MV-4-11 (cell line): Measurements from ENCODE around the gene FAM83F.
"Not testable (repeated sequence)": the region's sequence is repeated elsewhere in the genome, so short reads cannot be mapped to it uniquely, and the experiment has no call there.

Source experiments
- DNase-seq: peaks from one replicate; lab custom pipeline; 2025; lab: John Stamatoyannopoulos, UW

FAM83F gene

DNA sequence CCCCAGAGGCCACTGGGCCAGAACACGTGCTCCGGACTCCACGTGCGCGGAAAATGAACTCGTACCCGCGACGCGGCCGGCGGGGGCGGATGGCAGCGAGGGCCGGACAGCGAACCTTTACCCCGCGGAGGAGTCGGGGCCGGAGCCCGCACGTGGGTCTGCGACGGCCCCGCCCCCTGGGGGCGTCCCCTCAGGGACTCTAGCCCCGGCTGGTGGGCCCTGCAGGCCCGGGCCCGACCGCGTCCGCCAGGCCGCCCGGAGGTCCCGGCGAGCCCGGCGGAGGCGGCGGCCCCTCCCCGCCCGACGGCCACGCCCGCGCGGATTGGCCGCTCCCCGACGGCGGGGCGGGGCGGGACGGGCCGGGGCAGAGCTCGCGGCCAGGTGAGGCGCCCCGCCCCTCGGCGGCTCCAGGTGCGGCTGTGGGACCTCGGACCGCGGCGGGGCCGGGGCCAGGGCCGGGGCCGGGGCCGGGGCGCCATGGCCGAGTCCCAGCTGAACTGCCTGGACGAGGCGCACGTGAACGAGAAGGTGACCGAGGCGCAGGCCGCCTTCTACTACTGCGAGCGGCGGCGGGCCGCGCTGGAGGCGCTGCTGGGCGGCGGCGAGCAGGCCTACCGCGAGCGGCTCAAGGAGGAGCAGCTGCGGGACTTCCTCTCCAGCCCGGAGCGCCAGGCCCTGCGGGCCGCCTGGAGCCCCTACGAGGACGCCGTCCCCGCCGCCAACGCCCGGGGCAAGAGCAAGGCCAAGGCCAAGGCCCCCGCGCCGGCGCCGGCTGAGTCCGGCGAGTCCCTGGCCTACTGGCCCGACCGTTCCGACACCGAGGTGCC is at the start of gene FAM83F:
Gene FAM83F, plus strand, starts transcription at position 389 of the 827 bp plus-strand sequence. Its CDS starts 89 bp downstream, at position 478.
- no peak for DNase-seq

DNA sequence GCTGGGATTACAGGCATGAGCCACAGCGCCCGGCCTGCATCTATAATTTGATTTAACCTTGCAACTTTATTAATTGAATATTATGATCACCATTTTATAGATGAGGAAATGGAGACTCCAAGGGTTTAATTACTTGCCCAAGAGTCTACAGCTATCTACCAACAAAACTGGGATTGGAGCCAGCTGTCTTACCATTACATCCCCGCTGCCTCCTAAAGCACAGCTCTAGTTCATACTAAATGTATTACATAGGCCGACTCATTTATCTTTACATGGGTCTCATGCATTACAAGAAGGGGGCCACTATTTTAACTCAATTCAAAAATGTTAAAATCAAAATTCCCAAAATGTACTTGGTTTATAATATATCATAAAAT is 48.6 kb upstream of the FAM83F start:
- DNase-seq, result no peak

DNA sequence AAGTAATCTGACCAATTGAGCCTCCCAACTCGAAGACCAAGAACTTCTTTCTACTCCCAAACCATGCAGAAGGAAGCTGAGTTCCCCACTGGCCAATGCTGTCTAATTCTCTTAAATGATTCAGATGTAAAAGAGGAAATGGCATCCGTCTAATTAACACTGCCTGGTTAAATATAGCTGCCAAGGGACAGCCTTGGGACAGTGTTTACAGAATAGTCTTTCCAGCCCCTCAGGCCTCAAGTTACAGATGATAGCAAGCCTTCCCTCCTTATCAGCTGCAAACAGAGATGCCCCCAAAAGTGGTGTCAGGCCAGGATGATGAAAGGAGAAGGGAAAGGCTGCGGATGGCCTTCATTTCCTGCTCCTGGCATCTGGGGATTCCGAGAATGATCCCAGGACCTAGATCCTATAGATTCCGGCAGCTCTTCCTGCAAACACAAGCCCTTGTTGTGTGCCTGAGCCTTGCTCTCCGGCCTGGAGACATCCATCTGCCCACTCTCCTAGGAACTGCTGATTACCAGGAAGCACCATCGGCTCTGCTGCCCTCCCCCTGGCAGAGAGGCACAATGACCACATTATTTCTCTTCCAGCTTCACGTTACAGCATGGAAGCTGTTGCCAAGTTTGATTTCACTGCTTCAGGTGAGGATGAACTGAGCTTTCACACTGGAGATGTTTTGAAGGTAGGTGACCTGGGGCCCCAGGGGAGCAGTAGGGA is 48.1 kb upstream of the FAM83F start:
- DNase-seq, result peak; percentile 89

DNA sequence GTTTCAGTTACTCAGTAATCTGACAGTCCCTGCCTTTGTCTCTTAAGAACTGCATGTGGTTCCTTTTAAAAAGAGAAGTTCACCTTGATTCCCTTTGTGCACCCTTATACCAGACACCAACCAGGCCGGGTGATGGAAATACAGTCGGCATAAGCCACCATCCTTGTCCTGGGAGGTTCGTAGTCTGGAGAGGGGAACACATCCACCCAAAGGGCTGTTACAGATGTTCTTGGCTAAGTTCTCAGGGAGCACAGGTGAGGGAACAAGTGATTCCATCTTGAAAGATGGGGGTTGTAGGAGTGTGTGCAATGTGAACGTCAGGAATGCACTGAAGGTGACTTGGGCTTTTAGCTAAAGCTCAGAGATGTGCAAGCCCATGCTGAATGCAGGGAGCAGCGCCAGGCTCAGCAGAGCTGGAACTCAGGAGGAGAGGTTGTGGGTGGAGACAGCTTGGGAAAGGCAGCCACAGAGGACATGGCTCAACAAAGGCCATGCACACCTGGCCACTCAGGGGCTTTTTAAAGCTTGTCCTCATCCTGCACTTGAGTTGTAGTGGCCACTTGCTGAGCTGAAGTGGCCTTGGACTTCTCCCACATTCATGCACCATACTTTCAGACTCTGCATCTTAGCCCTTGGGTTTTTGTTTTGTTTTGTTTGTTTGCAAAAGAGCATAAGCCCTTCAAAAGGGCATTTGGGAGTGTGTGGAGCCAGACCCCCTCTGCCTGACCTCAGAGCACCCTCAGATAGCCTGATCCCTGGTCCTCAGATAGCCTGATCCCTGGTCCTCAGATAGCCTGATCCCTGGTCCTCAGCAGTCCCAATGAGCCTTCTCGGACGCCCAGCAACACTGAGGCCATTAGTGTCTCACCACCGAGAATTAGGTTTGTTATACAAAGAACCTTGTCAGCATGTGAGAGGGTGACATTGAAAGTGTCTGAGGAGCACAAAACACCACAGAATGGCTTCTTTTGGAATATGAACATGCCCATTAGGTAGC is 47.2 kb upstream of the FAM83F start:
- no peak for DNase-seq

DNA sequence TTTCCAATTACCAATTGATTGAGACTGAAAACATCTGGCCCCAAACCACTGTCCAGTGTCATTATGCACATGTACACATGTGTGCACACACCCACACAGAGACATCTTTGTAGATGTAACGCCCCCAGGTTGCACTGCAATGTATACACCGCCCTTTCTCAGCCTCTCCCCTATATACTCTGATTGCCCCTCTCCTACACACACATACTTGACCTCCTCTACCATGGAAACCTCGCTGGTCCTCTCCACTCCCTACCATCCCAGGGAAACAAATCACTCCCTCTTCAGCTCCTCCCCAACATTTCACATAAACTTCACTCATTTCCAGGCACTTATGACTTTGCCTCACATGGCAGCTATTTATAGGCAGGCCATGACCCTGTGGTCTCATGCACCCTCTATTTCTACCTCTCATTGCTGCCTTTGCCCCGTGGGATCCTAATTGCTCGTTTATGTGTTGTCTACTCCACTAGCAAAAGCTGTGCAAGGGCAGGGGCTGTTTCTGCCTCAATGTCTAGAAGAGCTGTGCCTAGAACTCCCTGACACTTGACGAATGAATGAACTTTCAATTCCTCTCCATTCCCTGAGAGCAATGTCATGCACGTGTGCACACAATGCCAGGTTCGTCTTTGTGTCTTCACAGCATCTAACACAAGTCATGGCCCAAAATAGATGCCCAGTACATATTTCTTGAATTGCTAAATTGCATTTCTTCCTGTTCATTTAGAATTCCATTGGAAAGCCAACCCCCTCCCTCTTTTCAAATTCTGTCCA is 44.6 kb upstream of the FAM83F start:
- no peak for DNase-seq

DNA sequence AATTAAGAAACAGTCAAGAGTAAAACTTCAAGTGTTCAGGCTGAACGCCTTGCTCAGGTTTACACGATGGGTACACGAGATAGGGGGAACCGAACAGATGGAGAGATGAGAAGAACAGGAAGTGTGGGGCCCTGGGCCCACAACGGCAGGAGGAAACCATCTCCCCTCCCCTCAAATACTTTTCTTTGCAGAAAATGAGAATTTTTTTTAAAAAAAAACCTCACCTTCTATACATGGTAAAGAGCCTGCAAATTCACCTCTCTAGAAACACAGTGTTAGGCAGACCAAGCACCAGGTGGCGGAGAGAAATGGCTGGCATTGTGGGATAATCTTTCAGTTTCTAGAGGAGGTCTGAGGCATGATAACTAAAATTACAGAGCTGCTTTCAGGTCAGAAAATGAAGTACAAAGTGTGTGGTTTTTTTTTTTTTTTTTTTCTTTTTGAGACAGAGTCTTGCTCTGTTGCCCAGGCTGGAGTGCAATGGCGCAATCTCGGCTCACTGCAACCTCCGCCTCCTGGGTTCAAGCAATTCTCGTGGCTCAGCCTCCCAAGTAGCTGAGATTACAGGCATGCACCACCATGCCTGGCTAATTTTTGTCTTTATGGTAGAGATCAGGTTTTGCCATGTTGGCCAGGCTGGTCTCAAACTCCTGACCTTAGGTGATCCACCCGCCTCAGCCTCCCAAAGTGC is 43.0 kb upstream of the FAM83F start:
- not testable (repeated sequence) for DNase-seq

DNA sequence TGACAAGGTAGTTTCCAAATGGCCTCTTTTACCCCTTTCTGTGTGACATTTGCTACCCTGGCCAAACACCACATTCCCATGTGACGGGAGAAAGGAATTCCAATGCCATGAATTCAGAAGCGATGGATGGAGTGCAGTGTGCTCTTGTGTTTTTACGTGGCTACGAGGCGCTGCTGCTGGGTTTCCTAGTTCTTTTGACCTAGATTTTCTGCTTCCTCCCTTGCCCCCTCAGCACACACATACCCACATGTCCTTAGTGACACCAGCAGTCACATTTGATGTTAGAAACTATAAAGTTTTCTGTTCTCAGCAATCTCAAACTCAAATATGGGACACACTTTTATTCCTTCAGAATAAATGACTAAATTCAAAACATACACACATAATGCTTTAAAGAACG is 42.4 kb upstream of the FAM83F start:
- no peak for DNase-seq

DNA sequence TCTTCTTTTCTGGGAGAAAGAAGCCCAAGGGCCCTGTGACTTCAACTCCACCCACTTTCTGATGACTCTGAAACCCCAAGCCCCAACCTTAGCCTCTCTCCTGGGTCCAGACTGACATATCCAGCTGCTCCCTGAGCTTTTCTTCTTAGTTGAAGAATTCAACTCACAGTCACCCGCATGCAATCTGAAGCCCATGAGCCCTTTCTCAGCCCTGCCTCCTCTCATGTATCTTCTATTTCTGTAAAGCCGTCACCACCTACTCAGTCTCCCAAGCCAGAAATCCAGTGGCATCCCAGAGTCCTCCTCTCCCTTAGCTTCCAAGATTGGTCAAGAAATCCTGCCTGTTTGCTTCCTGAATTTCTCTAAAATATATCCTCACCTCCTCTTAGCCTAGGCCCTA is 41.7 kb upstream of the FAM83F start:
- no peak for DNase-seq

DNA sequence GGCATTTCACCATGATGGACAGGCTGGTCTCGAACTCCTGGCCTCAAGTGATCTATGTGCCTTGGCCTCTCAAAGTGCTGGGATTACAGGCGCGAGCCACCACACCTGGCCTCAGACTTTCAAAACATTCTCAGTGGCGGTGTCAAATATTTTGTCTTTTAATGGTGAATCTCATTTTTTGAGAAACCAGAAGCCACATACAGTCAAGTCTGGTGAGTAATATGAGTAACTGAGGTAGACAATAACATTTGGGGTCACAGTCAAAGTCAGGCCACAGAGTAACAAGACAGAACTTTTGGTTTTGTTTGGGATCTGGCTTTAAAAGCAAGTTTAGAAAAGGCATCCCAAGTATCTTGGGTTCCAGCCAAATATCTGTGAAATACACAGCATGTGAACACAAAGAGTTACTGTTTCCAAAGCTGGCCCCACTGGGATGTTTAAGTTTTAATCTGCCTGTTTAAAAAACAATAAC is 40.1 kb upstream of the FAM83F start:
- DNase-seq, result no peak

DNA sequence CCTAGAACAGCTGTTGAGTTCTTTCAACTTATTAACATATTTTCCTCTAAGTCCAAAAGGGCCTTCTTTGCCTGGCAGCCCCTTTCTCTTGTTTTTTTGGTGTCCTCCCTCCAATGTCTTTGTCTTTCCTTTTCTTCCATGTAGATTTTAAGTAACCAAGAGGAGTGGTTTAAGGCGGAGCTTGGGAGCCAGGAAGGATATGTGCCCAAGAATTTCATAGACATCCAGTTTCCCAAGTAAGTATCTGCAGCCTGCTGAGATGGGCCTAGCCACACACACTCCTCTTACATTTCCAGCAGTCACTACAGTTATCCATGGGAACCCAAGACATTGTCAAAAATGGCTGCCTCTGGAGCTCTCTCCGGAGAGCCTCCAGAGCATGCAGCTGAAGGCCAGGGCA is 39.1 kb upstream of the FAM83F start:
- DNase-seq, result no peak

DNA sequence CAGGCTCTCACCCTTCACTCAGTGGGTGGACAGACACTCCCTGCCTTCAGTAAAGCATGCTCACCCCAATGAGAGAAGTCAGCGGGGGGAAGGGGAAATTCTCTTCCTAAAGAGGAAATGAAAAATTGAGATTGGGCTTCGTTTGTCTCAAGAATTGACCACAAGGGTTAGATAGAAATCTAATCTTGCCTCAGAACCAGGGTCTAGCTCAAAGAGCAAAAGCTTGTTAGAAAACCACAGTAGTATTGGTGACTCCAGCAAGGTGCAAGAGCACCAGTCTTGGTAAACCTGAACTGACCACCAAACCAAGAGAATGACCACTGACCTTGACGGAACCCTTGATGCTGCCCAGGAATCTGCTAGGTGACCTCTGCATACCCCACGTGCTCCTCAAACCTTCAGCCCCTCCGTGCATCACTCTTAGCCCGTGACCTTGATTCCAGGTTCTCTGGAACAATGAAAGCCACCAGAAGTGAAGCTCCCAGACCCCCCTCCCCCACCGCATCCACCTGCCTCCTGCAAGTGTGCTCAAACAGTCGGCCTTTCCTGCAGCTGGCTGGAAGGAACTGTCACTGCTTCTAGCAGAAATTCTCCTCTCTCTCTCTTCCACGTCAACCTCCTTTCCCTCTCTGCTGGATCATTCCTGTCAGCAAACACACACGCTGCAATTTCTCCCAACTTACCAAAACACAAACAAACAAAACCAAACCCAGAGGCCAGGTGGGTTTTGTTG is 37.7 kb upstream of the FAM83F start:
- DNase-seq, result peak; percentile 93

DNA sequence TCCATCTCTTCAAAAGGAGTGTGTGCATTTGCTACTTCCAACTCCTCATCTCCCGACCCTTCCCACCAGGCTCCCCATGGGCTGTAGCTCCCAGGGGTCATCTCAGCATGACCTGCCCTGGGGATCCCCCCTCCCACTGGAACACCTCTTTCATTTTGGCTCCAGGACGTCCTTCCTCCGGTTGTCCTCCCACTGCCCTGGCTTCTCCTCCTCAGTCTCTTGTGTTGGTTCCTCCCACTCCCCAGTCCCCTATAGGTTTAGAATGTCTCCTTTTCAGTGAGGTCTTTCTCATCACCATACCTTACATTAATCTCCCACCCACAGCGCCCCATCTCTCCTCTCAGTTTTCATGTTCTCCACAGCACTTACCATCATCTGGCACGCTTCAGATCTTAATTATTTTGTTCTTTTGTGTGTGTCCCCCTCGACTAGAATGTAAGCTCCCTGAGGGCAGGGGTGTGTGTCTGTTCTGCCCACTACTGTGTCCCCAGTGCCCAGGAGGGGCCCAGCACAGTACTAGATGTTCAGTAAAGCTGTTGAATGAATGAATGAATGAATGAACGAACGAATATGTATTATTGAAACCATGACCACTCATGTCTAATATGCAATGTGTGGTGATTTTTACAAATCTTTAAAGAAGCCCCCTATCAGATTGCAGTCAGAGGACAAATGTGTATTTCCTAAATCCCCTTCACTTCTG is 36.6 kb upstream of the FAM83F start:
- DNase-seq, result no peak

DNA sequence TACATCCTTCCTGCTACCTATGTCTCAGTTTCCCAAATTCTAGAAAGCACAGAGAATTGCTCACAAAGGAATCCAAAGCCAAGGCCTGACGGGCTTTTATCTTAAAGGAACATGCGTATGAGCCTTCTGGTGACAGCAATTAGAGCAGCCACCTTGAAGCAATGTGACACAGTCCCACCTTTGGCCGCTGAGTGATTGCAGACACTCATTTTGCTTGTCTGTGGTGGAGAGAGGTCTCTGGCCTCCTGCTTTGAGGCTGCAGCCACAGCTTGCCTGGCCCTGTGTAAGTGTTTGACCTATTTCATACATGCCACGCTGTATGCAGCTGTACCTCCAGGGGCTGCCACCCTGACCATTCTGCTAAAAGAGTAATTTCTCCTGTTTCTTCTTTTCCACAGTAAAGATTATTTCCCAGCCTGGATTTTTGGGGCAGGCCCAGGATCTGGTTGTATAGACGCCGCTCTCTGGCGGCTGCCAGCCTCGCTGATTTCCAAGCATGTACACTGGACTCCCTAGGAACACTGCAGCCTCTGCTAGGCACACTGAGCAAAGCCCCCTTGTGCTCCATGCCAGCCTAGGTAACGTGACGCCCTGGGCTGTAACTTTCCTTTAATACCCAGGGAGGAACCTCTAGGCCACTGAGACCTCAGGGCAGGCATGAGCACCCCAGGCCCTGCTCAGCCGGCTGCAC is 35.7 kb upstream of the FAM83F start:
- DNase-seq, result no peak

DNA sequence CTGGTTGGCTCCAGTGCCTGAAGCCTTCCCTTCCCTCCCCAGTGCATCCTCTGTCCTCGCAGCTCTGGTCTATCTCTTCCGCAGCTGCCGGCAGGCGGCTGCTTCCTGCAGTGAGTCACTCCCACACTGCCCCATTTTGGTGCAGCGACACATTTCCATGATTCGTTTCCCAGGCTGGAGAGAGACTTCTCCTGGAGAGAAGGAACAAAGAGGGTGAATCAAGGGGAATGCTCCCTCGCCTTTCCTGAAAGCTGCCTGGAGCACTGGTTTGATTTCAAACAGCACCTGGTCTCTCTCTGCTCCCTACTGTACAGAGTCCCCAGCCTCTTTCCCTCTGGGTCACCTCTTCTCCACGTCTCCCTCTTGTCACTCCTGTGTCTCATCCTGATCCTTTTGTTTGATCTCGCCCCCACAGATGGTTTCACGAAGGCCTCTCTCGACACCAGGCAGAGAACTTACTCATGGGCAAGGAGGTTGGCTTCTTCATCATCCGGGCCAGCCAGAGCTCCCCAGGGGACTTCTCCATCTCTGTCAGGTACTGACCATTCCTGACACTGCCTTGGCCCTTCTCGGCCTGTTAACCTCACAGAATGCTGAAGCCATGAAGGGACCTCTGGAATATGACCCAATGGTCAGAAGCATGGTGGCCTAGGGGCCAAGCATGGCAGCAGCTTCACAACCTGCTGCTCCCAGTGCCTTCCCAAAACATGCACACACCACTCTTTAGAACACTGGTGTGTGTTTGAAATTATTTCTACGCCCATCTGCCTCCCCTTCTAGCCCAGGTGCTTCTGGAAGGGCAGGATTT is 34.9 kb upstream of the FAM83F start, which contains the start of gene TMA7B:
Gene TMA7B, plus strand, starts transcription at position 758 of the 808 bp plus-strand sequence. CDS start 3,978 bp downstream, outside the sequence.
- DNase-seq, result peak; percentile 64

DNA sequence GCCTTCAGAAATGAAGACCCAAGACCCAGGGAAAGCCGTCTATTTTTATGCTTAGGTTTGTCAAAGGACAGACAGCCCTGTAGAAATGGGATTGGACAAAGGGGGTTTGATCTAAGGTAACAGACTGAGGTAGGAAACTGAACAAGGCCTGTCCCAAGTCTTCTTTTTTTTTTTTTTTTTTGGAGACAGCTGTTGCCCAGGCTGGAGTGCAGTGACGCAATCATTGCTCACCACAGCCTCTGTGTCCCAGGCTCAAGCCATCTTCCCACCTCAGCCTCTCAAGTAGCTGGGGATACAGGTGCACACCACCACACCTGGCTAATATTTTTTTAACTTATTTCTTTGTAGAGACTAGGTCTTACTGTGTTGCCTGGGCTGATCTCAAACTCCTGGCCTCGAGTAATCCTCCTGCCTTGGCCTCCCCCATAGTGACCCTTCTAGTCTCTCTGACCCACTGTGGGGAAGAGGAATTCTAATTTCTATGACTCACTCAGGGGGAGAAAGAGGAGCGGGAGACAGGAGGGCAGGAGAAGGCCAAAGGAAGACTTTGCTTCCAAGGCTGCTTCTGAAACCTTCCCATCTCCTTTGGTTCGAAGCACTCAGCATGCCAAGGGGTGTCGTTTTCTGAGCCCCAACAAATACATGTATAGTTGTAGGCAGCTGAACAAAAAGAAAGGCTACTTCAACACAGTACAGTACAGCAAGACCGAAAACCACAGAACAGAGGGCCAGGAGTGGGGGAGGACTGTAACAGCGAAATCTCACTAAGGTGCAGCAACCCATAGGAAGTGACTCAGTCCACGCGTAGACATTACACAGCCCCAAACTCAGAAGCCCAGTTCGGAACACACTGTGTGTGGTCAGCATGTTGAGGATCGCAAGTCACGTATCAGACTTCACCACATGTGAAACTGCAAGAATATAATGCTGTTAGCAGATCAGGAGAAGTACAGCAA is 33.7 kb upstream of the FAM83F start:
- DNase-seq, result peak; percentile 93

DNA sequence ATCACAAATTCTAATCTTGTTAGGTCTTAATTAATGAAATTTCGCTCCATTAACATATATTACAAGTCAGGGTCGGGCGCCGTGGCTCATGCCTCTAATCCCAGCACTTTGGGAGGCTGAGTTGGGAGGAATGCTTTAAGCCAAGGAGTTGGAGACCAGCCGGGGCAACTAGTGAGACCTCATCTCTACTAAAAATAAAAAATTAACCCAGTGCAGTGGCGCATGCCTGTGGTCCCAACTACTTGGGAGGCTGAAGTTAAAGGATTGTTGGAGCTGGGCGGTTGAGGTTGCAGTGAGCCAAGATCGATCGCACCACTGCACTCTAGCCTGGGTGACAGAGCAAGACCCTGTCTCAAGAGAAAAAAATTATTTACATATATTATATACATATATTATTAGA is 32.7 kb upstream of the FAM83F start:
- no peak for DNase-seq

DNA sequence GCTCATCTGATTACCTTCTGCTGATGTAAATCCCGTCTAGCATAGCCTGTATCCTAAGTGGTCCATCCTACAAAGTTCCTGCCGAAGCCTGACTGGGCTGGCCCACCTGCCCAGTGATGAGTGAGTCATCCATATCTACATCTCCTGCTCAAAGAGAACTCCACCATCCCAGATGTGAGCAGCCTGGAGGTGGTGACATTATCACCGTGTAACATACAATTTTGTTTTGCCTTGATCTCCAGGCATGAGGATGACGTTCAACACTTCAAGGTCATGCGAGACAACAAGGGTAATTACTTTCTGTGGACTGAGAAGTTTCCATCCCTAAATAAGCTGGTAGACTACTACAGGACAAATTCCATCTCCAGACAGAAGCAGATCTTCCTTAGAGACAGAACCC is 29.0 kb upstream of the FAM83F start:
- no peak for DNase-seq
